Measurements from ENCODE around the gene ABHD8.

The ABHD8 gene

DNA sequence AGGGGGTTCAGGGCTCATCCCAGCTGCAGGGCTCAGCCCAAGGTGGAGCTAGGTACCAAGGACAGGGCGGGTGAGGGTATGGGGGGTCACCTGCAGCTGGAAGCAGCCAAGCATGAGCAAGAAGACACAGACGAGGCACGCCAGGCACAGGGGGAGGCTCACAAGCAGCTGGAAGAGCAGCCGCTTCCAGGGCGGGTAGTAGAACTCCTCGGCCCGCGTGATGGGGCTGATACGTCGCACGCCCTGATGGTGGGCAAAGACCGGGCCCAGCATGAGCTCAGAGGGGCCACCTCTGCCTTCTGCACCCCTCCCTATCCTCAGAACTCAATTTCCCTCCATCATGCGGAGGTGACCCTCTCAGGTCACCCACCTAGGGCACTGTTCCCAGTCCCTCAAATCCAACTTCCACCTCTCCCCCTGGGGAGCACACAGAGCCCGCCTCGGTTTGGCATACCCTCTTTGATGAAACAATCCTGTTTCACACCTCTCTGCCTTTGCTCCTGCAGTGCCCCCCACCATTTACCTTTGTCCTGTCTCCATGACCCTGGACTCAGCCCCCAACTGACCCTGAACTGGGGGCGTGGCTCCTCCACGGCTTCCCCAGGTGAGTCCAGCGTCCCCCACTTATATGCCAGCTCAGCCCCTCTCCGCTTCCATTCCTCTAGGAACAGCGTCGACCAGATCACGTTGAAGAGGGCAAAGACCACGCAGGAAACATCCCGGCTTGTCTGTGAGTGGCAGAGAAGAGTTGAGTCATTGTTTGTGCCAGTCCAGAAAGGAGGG lies 27.2 kb upstream of the ABHD8 start:
- Histone ChIP-seq H3K9me3 (ENCODE audit: low read length) (no peaks in the 10 kb centered on the region), H3K27ac (ENCODE audit: low read depth, low read length, poor library complexity, severe bottlenecking) (no peak overlapping the region), H3K4me2 (ENCODE audit: low read length) (no peak overlapping the region), H3F3A (ENCODE audit: insufficient read depth, low read length) (no peaks in the 10 kb centered on the region), H3K9ac (ENCODE audit: low read length) (no peak overlapping the region), H3K4me3 (ENCODE audit: low read depth, low read length, poor library complexity, severe bottlenecking) (no peak overlapping the region), H3K27me3 (ENCODE audit: insufficient read depth, low read length) (no peaks in the 10 kb centered on the region; the same call in 1 of the 2 replicates), H4K20me1 (ENCODE audit: insufficient read depth, low read length) (no peaks in the 10 kb centered on the region), H3K79me2 (ENCODE audit: insufficient read depth, low read length) (no peaks in the 10 kb centered on the region), H3K36me3 (ENCODE audit: insufficient read depth, low read length) (peaks cover 5% of the 10 kb centered on the region; the same call in 1 of the 2 replicates), H3K9me2 (ENCODE audit: low read depth, low read length) (no peaks in the 10 kb centered on the region), H2AFZ (ENCODE audit: low read length) (no peak overlapping the region), H3K4me1 (ENCODE audit: insufficient read depth, low read length, severe bottlenecking) (peaks cover 19% of the 10 kb centered on the region)
- TF ChIP-seq, protein P1, sequence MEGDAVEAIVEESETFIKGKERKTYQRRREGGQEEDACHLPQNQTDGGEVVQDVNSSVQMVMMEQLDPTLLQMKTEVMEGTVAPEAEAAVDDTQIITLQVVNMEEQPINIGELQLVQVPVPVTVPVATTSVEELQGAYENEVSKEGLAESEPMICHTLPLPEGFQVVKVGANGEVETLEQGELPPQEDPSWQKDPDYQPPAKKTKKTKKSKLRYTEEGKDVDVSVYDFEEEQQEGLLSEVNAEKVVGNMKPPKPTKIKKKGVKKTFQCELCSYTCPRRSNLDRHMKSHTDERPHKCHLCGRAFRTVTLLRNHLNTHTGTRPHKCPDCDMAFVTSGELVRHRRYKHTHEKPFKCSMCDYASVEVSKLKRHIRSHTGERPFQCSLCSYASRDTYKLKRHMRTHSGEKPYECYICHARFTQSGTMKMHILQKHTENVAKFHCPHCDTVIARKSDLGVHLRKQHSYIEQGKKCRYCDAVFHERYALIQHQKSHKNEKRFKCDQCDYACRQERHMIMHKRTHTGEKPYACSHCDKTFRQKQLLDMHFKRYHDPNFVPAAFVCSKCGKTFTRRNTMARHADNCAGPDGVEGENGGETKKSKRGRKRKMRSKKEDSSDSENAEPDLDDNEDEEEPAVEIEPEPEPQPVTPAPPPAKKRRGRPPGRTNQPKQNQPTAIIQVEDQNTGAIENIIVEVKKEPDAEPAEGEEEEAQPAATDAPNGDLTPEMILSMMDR (IDR thresholded peaks at IDR 0.05; ENCODE audit: low read length), result no peak
- no peak for TF ChIP-seq EZH2 (IDR thresholded peaks at IDR 0.05; ENCODE audit: borderline replicate concordance, low read length)

DNA sequence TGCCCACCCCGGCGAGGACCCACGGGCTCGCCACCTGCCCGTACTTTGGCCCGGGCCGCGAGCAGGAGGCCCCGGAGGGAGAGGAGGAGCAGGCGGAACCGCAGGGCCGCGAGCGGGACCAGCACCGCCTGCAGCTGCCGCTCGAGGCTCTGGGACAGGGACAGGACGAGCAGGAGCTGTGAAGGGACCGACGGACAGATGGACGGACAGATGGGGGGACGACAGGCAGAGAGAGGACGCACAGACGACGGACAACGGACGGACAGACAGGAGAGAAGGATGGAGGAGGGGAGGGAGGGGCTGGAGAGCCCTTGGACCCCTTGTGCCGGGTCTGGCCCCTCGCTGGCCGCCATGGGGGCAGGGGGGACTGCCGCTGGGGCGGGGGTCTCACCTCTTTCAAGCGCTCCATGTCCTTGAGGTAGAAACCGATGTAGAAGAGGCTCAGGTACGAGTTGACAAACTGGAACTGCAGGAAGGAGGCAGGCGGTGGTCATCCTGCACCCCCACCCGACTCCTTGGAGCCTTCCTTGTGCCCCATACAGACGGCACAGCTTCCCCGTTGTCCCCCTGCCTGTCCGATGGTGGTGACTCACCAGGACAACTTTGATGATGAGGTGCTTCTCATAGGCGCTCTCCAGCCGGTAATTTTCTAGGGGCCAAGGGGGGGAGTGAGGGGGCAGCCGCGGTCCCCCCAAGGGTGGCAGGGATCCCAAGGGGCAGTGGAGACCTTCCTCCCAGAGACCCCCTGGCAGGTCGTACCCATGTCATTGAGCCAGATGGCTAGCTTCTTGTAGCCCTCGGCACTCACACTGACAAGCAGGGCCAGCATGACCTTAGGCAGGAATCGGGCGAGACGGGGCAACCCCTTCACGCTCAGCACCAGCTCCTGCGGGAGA lies 26.4 kb upstream of the ABHD8 start:
- Histone ChIP-seq H3K4me3 (ENCODE audit: low read depth, low read length, poor library complexity, severe bottlenecking) (no peak overlapping the region), H4K20me1 (ENCODE audit: insufficient read depth, low read length) (no peaks in the 10 kb centered on the region), H3F3A (ENCODE audit: insufficient read depth, low read length) (no peaks in the 10 kb centered on the region), H3K4me1 (ENCODE audit: insufficient read depth, low read length, severe bottlenecking) (peaks cover 13% of the 10 kb centered on the region), H3K4me2 (ENCODE audit: low read length) (no peak overlapping the region), H3K9me2 (ENCODE audit: low read depth, low read length) (no peaks in the 10 kb centered on the region), H3K9ac (ENCODE audit: low read length) (no peak overlapping the region), H3K27me3 (ENCODE audit: insufficient read depth, low read length) (no peaks in the 10 kb centered on the region; the same call in 1 of the 2 replicates), H3K36me3 (ENCODE audit: insufficient read depth, low read length) (peaks cover 5% of the 10 kb centered on the region; the same call in 1 of the 2 replicates), H3K27ac (ENCODE audit: low read depth, low read length, poor library complexity, severe bottlenecking) (no peak overlapping the region), H3K79me2 (ENCODE audit: insufficient read depth, low read length) (no peaks in the 10 kb centered on the region), H3K9me3 (ENCODE audit: low read length) (no peaks in the 10 kb centered on the region), H2AFZ (ENCODE audit: low read length) (no peak overlapping the region)
- TF ChIP-seq EZH2 (IDR thresholded peaks at IDR 0.05; ENCODE audit: borderline replicate concordance, low read length), result no peak
- TF ChIP-seq, protein P1 (IDR thresholded peaks at IDR 0.05; ENCODE audit: low read length), result no peak

DNA sequence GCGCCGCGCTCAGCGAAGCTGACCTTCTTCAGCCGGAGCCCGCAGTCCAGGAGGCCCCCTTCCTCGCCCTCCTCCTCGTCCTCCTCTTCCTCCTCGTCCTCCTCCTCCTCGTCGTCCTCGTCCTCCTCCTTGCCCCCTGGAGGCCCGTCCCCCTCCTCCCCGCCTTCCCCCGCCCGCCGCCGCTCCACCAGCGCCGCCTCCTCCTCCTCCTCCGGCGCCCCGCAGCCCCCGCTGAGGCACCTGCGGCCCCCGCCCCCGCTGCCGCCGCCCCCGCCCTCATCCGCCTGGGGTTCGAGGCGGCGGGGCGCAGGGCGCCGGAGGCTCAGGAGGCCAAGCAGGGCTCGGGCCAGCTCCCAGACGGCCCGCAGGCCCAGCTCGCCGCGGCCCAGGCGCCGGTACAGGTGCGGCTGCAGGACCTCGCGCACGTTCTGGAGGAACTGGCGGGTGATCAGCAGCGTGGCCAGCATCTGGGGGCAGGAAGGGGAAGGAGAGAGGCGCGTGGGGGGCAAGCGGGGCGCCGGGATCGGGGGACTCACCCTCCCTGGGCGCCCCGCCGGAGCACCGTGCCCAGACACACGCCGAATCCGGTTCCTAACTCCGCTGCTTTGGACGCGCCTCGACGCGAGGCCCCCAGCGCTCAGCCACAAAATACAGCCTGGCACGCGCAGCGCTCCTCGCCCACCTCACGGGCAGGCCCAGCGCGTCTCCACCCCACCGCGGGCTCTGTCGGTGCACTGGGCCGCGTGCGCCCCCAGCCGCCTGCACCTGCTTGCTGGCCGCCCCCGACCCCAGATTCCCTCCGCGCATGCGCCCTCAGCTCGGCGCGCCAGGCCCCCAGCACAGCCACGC lies 25.5 kb upstream of the ABHD8 start:
- Histone ChIP-seq H3F3A (ENCODE audit: insufficient read depth, low read length) (no peaks in the 10 kb centered on the region), H3K36me3 (ENCODE audit: insufficient read depth, low read length) (peaks cover 5% of the 10 kb centered on the region; the same call in 1 of the 2 replicates), H4K20me1 (ENCODE audit: insufficient read depth, low read length) (no peaks in the 10 kb centered on the region), H3K27ac (ENCODE audit: low read depth, low read length, poor library complexity, severe bottlenecking) (no peak overlapping the region), H2AFZ (ENCODE audit: low read length) (no peak overlapping the region), H3K27me3 (ENCODE audit: insufficient read depth, low read length) (no peaks in the 10 kb centered on the region; the same call in 1 of the 2 replicates), H3K9me2 (ENCODE audit: low read depth, low read length) (no peaks in the 10 kb centered on the region), H3K4me1 (ENCODE audit: insufficient read depth, low read length, severe bottlenecking) (peaks cover 7% of the 10 kb centered on the region), H3K4me3 (ENCODE audit: low read depth, low read length, poor library complexity, severe bottlenecking) (no peak overlapping the region), H3K9ac (ENCODE audit: low read length) (no peak overlapping the region), H3K4me2 (ENCODE audit: low read length) (peak overlapping the region; percentile 52), H3K9me3 (ENCODE audit: low read length) (no peaks in the 10 kb centered on the region), H3K79me2 (ENCODE audit: insufficient read depth, low read length) (no peaks in the 10 kb centered on the region)
- TF ChIP-seq, protein P1 (IDR thresholded peaks at IDR 0.05; ENCODE audit: low read length), result no peak
- TF ChIP-seq EZH2 (IDR thresholded peaks at IDR 0.05; ENCODE audit: borderline replicate concordance, low read length), result no peak

Data from OCI-LY1 (cell line).